NK-92 (cell line): Measurements from ENCODE around the gene TBC1D5.

ENCODE experiments used
- DNase-seq: peaks from one replicate; lab custom pipeline; 2025; ENCODE audit not compliant: unreplicated experiment; lab: John Stamatoyannopoulos, UW

TBC1D5 gene

DNA sequence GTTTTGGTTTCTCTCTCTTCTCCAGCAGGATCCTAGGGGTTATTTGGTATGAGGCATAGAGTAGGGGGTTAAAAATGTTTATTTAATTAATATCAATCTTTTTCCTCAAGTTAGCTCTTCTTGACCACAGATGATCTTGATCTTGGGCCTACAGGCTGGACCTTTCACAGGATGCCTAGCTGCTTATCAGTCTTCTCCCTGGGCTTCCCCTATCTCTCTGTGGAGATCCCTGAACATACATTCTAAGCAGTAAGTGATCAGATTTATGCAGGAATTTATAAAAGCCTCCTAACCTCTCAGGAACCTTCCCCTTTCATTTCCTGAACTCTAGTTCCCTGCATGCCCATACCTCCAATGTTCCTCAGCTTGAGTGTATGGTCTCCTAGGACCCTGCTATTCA is 428.3 kb downstream of the TBC1D5 start:
- DNase-seq = no peak

DNA sequence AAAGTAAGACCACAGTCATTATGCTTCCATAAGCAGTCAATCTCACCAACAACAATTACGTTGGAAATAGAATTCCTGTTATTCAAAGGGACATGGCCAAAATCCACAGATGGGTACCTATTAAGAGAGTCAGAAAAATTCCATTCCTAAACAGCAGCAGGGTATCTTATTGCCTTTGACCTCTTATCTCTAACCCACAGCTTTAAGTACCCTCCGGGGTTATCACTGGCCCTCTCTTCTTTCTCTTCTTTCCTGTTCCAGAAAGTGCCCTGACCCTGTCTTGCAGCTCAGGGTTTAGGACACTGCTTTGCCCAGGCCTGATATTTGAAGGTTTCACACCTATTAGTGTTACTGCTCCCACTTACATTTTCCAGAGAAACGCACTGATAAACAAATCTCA is 428.7 kb downstream of the TBC1D5 start:
- no peak for DNase-seq

DNA sequence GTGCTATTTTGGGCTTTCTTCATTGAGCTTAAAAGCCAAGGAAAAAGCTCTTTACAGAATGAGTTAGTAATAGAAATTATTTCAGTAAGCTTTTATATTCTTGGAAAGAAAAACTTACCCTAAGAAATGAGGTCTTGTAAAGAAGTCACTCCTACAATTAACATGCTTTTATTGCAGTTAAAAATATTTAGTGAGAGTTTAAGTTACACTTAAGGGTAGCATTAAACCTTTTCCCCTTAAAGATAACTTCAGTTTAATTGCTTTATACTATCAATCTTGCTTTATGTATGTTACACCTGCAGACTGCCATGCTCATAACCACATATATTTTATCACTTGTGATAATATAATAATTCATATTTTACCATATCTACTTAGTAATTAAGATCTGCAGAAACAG is 431.4 kb downstream of the TBC1D5 start:
- DNase-seq = no peak

DNA sequence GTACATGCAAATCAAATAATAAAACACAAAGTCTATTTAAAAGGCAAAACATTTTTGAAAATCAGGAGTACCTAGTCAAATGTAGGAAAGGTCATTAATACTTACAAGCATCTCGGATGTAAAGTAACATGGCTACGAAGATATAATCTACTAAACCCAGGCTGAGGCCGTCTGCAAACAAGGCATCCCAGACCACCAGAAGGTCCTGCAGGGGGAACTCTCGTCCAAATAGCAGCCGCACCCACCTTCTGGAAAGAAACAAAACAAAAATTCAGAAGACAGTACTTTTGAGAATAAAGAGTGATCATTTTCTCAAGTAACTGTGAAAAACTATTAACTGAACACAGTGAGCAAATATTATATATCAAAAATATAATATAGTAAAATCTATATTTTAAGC is 434.5 kb downstream of the TBC1D5 start:
- DNase-seq = no peak

DNA sequence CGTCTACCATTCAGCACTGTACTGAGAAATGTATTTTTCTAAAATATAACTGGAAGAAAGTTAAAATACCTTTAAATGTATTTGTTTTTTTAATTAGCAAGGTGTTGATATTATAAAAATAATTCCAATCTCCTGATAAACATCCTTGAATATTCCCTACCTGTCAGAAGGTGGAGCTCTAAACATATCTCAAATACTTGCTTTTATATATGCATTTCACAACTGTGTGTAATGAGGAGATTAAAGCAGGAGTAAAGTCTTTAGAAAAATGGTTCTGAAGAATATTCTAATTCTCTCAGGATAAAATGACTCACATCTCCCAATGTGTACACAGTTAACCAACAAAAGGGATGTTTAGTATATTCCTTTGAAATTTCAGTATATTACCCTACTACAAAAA is 434.9 kb downstream of the TBC1D5 start:
- no peak for DNase-seq

DNA sequence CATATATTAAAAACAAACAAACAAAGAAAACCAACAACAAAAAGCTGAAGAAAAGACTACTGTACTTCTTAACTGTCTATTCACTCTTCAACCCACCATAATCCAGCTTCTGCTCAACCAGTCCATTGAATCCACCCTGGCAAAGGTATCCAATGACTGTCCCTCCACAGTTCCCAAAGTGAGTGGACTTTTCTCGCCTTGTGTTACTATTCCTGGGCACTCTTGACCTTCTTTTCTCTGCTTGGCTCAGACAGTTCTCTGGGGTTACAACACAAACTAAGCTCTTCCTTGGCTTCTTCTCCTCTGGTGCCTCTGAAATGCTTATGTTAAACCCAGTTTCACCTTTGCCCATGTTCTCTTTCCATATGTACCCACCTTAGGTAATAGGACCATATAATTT is 437.5 kb downstream of the TBC1D5 start:
- no peak for DNase-seq

DNA sequence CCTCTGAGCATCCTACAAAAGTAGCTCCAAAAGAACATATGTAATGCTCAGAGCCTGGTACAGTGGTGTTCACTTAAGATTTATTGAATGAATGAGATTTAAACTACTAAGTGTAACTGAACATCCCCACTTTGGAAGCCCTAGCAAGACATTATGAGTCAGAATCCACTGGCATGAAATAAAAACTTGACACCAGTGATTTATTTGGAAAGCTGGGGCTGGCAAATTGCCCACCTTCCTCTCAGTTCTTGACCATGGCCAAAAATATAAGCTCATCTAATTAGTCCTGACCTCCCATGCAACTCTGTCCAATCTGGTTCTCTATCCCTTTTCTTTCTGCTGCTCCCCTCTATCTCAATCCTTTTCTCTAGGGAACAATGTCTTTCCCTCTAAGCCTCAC is 439.7 kb downstream of the TBC1D5 start:
- no peak for DNase-seq

DNA sequence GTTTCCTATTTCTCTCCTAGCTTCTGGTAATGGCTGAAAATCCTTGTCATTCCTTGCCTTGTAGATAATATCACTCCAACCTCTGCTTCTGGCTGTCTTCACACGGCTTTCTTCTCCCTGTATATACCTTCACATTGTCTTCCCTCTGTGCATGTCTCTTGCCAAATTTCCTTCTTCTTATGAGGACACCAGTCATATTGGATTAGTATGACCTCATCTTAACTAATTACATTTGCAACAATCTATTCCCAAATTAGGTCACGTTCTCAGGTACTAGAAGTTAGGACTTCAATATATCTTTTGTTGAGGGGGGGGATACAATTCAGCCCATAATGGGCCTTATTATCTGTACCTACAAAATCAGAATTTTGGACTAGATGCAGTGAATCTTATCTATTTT is 440.3 kb downstream of the TBC1D5 start:
- DNase-seq = no peak

DNA sequence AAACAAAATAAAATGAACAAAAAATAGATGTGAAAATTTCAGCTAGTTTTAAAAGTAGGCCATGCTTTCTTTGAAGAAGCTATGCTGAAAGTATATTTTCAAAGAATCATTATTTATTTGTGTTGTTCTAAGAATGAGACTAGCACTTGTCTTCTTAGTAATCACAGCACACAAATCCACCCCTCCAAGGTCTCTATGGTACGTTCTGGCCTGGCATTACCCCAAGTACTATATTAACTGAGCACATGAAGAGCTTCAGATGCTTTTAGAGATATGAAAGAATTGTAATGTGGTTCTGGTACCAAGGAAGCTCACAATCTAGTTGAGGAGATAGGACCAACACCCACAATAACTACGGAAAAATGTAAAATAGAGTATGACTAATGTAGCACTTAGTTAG is 441.2 kb downstream of the TBC1D5 start:
- DNase-seq = no peak

DNA sequence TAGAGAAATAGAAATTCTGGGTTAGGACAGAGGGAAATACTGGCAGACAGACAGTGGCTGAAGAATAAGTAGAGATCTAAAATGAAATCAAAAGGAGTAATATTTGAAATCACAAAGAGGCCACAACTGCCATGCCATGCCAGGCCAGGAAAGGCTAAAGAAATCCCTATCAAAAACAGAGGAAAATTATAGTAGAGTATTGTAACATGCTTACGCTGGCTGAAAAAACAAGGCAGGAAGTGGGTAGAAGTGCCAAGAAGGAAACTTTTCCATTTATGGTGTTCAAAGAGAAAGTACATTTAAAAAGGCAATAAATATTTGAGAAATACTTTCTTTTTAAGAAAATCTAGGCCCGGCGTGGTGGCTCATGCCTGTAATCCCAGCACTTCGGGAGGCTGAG is 442.0 kb downstream of the TBC1D5 start:
- no peak for DNase-seq

DNA sequence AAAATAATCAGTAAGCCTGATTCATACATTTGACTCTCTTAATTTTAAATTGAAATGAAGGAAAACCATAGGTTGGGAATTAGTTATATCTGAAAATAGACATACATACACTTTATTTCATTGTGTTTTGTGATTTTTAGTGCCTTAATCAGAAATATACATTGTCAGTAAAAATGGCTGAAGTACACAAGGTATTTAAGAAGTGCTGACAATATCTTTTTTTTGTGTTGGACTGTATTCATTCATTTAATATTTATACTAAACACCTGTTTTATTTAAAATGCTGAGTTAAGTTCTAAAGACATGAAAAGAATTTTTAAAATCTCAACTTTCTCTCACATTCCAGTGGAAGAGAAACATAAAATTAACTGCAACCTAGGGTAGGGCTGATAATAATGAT is 444.4 kb downstream of the TBC1D5 start:
- DNase-seq = no peak

DNA sequence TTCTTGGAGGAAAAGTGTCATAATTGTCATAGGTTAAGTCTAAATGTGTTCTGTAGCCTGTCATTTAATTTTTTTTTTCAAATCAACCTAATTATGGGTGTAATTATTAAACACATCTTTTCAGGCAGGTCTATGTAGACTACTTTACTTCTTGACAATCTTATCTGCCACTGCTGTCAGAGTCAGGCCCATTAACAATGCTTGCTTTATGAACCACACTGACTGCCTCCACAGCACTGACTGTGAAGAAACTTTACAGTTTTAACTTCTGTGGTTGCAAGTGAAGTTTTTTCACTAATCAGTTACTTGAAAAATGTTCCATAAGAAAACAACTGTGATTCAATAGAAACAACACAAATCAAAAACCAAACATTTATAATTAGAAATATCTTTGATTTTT is 449.9 kb downstream of the TBC1D5 start:
- DNase-seq = no peak

DNA sequence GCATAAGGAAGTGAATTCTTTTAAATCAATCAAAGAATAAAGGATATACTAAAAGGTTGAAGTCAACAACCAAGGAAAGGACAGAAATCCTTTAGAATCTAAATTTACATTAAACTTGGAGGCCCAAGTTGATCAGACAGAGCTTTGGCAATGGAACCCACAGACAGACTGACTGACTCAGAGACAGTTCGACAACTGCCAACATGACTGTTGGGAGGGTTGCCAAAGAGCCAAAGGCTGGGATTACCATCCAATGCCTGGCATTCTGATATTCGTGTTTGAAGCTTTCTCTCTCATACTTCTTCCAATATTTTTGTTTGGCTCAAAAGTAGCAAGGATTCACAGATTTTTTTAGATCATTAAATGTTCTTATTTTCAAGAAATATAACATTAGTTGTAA is 451.5 kb downstream of the TBC1D5 start:
- DNase-seq = no peak

DNA sequence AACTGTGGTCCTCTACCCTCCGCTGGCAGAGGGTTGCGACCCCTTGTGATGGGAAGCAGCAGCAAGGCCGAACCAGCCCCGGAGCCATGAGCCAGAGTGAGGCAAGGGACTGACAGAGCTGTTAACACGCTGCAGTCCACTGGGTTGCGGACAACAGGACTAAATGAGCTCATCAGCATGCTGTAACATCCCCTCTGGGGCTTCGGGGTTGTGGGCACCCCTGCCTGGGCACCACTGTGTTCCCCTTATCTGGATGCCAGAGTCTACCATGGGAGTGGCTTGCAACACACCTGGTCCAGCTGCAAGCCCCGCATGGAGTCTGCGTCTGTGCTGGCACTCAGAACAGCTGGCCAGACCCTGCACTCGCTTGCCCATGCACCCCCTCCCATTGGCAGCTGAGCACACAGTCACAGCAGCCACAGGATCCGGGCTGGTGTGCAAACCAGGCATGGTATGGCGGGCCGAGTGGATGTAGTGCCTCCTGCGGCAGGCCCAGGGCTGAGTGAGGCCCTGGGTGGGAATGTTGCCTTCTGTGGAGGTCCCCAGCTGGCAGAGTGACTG is 453.5 kb downstream of the TBC1D5 start:
- no peak for DNase-seq

DNA sequence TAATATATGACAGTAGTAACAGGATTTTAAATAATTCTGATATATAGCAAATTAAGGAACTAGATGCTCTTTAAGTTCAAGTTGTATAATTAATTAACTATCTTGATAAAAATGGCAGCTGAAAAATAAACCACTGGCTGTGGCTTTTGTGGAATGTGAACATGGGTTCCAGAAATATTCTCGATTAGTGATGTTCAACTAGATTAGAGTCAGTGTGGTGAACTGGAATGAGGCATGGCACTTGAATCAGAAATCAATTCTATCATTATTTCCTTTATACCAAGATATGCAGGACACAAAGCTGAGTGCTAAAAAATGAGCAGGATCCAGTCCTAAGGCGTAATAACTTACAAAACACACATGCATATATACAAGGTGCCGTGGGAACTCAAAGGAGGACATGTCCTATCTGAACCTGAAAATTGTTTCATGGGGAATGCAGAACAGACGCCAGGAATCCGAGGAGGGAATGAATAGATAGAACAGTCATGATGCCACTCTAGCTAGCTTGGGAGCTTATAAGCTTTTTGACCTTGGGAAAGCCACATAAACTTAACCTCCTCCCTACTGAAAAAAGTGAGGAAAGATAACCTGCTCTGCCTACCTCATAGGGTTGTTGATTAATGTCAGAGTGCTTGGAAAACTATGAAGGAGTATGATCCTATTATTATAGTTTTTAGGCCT is 455.3 kb downstream of the TBC1D5 start:
- DNase-seq = no peak

DNA sequence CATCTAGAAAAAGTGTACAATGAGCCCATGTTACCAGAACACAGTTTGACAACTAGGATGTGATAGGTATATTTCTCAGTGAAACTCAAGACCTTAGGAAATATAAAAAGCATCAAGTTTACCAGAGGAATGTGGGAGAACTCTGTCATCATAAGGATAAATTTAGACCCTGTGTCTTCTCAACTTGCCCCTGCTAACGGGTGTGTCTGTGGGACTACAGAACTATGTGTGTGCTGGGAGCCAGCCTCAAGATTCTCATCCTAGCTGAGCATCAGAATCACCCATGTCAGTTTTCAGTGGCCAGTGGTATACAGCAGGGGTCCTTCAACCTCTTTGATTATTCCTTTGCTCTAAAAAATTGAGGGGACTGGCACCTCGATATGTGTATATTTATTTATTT is 464.4 kb downstream of the TBC1D5 start:
- no peak for DNase-seq

DNA sequence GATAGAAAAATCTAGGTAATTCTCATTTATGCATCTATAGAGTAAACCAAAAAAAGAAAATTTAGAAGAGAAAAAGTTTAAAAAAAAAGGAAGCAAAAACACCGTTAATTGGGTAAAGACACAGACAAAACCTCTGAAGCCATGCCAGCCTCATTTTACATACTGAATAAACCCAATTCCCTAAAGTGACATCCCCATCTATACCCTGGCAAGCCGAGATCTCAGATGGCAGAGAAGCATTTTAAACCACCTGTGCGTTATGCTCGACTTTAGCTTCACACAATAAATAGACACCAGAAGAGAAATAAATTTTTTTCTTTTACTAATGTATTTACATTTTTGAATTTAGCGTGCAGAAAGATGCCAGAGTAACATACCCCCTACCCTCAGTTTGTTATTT is 475.6 kb downstream of the TBC1D5 start:
- no peak for DNase-seq

DNA sequence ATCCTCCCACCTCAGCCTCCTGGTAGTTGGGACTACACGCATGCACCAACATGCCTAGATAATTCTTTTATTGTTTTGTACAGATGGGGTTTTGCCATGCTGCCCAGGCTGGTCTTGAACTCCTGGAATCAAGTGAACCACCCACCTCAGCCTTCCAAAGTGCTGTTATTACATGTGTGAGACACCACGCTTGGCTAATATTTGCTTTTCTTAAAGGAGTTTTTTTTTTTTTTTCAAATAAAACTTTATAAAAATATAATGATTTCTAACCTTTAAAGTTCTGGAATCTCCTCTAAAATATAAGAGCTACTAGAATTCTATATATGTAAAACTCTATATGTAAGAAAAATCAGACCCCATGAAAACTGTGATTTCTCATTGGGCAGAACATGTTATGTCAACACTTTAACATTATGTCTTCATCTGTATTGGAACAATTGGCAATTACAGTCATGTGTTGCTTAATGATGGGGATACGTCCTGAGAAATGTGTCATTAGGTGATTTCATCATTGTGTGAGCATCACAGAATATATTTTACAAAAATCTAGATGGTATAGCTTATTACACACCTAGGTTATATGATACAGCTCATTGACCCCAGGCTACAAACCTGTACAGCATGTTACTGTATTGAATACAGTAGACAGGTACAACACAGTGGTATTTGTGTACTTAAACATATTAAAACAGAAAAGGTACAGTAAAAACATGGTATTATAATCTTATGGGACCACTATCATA is 480.6 kb downstream of the TBC1D5 start:
- DNase-seq = no peak

DNA sequence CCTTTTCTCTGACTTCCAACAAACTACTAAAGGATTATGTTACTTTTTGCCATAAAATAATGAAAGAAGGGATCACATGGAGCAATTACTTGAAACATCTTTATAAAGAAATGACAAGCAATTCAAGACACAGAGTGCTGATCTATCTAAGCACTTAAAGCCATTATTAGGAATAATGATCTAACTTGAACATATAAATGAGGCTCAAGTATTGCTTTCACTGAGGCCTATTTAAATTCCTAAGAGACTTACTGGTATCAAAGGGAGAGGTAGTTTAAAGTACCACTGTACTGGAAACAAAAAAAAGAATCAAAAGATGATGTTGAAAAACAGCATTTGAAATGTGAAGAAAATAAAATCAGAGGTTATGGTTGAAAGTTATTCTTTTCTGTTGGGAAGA is 482.2 kb downstream of the TBC1D5 start:
- DNase-seq = no peak

DNA sequence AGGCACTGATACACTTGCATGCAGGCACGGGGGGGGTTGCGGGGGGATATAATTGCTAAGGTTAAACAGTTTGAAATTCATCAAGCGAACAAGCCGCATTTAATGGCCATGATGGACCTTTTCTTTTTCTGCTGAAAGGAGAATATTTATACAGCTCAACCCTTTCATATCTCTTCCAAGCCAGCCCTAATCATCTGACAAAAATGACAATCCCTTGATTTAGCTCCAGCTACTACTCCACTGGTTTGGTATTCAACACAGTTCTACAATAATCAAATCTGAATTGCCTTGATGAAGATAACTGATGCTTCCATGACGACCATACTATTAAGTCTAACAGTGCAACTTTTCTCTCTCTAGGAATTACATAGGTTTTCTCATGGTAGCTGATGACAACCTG is 482.7 kb downstream of the TBC1D5 start:
- DNase-seq = no peak

DNA sequence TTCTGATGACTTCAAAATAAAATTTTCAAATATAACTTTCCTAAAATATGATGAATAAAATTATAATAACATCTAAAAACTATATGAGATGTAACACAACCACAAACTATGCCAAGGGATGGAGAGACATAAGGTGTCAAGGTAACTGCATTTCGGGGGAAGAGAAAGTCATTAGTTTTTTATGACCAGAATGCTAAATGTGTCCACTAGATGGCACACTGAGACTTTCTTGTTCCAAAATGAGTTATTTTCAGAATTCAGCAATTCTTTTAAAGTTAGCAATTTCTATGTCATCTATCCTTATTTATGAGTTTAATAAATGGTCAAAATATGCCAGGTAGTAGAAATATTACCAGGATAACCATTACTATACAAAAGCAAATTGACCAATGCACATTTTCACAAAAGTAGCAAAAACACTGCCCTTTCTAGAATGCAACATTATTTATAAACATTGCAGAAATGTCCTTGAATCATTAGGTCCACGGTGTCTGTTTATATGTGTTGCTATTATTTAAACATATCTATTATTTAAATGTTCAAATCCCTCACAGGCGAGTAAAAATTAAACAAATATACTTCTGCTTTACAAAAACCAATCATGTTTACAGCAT is 483.5 kb downstream of the TBC1D5 start:
- no peak for DNase-seq

DNA sequence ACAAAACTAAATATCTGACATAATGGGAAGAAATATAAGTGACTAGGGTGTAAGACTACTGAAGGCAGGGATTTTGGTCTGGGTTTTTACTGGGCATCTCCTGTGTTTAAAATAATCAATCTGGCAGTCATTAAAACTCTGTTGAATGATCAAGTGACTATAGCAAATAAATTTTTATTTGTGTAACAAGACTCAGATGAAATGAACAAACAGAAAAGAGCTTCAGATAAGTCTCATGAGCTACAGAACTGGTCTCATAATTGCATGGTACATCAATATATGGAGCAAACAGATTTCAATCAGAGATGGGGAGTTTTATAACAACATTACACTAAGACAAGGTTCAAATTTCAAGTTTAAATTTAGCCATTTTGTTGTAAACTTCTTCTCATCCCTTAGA is 485.2 kb downstream of the TBC1D5 start:
- no peak for DNase-seq
